AG10803 (cell line): ENCODE results near the gene URGCP.

Experiments used
- DNase-seq: peaks from one replicate; pipeline ENCODE4 v3.0.0; 2010; ENCODE audit warnings: low read depth
- H3K4me3 ChIP-seq: 2 replicates; pipeline ENCODE4 v1.5.1; 2011; ENCODE audit warnings: mild to moderate bottlenecking, low read length, control low read depth
- TF ChIP-seq, protein P1 (sequence below): conservative IDR thresholded peaks from 2 replicates; pipeline ENCODE4 v1.5.1; 2011; ENCODE audit warnings: mild to moderate bottlenecking, low read length, control low read depth, inconsistent platforms

The URGCP gene

DNA sequence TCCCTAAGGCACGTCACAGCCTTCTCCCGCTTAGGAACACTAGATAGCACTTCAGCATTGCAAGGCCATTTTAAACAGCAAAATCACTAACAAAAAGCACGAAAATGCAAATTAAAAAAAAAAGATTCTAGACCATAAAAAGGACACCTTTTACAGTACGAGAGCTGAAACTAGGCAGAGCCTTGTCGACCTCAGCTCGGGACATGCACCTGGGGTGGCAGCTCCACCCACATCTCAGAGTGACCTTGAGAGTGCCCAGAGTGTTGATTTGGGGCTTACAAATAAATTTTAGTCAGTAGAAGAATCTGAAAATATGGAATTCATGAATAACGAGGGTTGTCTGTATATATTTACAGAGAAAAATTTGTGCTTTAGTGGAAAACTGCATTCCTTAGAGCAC, 38.2 kb downstream of the URGCP start:
- peak overlapping the region; percentile 85 for H3K4me3 ChIP-seq

DNA sequence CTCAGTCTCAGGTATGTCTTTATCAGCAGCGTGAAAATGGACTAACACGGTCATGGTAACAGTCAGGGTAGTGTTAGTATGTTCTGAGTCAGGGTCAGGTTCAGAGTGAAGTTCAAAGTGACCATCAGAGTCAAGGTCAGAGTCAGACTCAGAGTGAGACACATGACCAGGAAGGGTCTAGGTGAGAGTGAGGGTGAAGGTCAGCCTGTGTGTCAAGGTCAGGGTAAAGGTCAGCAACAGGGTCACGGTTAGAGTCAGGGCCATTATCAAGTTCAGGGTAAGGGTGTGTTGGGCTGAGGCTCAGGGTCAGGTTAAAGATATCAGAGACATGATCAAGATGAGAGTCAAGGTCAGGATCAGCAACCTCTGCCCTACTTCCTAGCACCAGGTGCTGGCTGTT, 41.1 kb downstream of the URGCP start:
- TF ChIP-seq, protein P1, sequence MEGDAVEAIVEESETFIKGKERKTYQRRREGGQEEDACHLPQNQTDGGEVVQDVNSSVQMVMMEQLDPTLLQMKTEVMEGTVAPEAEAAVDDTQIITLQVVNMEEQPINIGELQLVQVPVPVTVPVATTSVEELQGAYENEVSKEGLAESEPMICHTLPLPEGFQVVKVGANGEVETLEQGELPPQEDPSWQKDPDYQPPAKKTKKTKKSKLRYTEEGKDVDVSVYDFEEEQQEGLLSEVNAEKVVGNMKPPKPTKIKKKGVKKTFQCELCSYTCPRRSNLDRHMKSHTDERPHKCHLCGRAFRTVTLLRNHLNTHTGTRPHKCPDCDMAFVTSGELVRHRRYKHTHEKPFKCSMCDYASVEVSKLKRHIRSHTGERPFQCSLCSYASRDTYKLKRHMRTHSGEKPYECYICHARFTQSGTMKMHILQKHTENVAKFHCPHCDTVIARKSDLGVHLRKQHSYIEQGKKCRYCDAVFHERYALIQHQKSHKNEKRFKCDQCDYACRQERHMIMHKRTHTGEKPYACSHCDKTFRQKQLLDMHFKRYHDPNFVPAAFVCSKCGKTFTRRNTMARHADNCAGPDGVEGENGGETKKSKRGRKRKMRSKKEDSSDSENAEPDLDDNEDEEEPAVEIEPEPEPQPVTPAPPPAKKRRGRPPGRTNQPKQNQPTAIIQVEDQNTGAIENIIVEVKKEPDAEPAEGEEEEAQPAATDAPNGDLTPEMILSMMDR, result no peak
- DNase-seq, result no peak
- H3K4me3 ChIP-seq, result no peak overlapping the region

More for the DNA sequence above, 38.2 kb downstream of the URGCP start:
- no peak for DNase-seq
- TF ChIP-seq, protein P1, result no peak

DNA sequence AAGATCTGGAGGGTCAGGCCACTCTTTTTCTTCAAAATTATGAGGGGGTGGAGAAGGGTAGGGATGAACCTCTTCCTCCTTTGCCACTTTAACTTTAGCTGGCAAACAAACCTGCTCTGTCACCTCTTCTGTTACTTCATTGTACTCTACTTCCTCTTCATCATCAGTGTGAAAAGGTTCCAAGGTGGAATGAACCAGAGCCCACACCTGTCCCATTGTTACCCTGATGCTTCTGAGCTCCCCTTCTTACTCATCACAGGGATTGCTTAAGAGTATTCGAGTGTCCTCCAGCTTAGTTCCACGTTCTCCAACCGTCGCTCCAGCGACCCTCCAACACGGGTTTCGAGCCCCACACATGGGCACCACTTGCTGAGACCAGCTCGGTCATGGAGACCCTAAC, 42.3 kb downstream of the URGCP start:
- no peak for DNase-seq
- TF ChIP-seq, protein P1, result no peak
- H3K4me3 ChIP-seq, result no peak overlapping the region

DNA sequence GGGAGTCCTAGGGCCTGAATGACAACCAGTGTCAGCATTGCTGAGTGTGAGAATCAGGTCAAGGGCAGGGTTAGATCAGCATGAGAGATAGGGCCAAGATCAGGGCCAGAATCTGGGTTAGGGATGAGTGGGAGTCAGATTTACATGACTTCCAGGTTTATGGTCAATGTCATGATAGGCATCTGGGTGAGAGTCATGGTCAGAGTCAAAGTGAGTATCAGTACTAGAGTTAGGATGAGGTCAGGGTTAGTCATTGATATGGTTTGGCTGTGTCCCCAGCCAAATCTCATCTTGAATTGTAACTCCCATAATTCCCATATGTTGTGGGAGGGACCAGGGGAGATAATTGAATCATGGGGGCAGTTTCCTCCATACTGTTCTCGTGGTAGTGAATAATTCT, 49.4 kb downstream of the URGCP start:
- DNase-seq, result no peak
- TF ChIP-seq, protein P1, result no peak

DNA sequence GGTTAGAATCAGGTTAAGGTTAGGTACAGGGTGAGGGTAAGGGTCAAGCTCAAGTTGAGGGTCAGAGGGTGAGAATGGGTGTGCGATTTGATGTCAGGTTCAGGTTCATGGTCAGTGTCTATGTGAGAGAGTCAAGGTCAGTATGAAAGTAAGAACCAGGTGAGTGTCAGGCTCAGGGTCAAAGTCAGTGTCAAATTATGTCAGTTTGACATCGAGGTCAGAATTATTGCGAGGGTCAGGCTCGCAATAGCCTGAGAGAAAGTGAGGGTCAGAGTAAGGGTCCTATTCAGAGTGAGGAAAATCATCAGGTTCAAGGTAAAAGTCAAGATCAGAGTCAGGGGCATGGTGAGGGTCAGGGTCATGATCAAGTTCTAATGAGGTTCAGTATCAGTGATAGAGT, 50.1 kb downstream of the URGCP start:
- TF ChIP-seq, protein P1, result no peak
- no peak for DNase-seq
- H3K4me3 ChIP-seq, result no peak overlapping the region

More for the DNA sequence above, 49.4 kb downstream of the URGCP start:
- no peak overlapping the region for H3K4me3 ChIP-seq

DNA sequence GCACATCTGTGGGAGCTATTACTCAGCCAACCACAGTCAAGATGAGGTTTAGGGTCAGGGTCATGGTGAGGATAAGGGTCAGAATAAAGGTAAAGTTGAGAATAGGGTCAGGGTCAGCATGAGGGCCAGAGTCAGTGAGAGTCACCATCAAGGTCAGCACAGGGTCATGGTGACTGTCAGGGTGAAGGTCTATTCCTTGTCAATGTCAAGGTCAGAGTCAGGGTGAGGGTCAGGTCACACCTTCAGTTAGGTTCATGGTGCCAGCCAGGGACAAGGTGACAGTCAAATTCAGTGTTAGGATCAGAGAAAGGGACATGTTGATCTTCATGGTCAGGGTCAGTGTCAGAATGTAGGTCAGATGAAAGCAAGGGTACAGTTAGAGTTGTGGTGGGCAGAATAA, 51.2 kb downstream of the URGCP start:
- DNase-seq, result no peak

DNA sequence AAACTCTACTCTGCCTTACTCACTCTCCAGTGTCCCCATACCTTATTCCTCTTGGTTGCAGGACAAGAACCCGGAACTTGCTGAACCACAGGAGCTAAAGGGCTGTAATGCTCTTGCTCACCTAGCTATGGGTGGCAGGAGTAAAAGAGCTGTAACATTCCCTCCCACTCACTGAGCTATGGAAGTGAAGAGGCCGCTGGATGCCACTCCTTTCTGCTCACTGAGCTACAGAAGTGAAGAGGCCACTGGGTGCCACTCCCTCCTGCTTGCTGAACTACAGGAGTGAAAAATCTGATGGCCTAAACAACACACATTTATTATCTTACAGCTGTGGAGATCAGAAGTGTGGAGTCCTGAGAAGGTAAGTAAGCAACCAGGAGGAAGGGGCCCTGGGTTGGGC, 54.6 kb downstream of the URGCP start:
- DNase-seq, result no peak
- TF ChIP-seq, protein P1, result no peak
- H3K4me3 ChIP-seq, result no peak overlapping the region

More for the DNA sequence above, 51.2 kb downstream of the URGCP start:
- TF ChIP-seq, protein P1, result no peak
- no peak overlapping the region for H3K4me3 ChIP-seq
